Measurements from ENCODE around the gene NPTX1. TPM values are rescaled to one million over a fixed set of nuclear protein-coding genes. Genes with fewer than 3 reads are reported as not detected.

The NPTX1 gene
- total and polyA plus RNA-seq, 2 of the 13 experiments (the other 11 are each of a cell fraction or from before 2014, with no cell fraction given): 0.01 TPM; not detected in 1

DNA sequence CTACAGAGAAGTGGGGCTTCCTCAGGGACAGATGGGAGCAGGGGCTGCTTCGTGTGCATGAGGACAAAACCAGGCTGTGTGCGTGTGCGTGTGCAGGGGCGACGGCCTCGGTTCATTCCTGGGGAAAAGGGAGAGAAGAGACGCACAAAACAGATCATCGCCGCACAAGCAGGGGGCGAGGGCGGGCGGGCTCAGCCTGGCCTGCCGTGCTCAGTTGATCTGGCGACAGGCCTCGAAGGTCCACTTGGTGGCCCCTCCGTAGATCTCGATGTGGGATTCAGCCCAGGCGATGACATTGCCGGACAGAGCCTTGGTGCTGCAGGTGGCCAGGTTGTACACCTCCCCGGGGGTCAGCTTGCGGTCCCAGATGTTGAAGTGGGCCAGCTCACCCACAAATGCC lies 5.8 kb downstream of the NPTX1 start (continued):
- TF ChIP-seq, protein P1, sequence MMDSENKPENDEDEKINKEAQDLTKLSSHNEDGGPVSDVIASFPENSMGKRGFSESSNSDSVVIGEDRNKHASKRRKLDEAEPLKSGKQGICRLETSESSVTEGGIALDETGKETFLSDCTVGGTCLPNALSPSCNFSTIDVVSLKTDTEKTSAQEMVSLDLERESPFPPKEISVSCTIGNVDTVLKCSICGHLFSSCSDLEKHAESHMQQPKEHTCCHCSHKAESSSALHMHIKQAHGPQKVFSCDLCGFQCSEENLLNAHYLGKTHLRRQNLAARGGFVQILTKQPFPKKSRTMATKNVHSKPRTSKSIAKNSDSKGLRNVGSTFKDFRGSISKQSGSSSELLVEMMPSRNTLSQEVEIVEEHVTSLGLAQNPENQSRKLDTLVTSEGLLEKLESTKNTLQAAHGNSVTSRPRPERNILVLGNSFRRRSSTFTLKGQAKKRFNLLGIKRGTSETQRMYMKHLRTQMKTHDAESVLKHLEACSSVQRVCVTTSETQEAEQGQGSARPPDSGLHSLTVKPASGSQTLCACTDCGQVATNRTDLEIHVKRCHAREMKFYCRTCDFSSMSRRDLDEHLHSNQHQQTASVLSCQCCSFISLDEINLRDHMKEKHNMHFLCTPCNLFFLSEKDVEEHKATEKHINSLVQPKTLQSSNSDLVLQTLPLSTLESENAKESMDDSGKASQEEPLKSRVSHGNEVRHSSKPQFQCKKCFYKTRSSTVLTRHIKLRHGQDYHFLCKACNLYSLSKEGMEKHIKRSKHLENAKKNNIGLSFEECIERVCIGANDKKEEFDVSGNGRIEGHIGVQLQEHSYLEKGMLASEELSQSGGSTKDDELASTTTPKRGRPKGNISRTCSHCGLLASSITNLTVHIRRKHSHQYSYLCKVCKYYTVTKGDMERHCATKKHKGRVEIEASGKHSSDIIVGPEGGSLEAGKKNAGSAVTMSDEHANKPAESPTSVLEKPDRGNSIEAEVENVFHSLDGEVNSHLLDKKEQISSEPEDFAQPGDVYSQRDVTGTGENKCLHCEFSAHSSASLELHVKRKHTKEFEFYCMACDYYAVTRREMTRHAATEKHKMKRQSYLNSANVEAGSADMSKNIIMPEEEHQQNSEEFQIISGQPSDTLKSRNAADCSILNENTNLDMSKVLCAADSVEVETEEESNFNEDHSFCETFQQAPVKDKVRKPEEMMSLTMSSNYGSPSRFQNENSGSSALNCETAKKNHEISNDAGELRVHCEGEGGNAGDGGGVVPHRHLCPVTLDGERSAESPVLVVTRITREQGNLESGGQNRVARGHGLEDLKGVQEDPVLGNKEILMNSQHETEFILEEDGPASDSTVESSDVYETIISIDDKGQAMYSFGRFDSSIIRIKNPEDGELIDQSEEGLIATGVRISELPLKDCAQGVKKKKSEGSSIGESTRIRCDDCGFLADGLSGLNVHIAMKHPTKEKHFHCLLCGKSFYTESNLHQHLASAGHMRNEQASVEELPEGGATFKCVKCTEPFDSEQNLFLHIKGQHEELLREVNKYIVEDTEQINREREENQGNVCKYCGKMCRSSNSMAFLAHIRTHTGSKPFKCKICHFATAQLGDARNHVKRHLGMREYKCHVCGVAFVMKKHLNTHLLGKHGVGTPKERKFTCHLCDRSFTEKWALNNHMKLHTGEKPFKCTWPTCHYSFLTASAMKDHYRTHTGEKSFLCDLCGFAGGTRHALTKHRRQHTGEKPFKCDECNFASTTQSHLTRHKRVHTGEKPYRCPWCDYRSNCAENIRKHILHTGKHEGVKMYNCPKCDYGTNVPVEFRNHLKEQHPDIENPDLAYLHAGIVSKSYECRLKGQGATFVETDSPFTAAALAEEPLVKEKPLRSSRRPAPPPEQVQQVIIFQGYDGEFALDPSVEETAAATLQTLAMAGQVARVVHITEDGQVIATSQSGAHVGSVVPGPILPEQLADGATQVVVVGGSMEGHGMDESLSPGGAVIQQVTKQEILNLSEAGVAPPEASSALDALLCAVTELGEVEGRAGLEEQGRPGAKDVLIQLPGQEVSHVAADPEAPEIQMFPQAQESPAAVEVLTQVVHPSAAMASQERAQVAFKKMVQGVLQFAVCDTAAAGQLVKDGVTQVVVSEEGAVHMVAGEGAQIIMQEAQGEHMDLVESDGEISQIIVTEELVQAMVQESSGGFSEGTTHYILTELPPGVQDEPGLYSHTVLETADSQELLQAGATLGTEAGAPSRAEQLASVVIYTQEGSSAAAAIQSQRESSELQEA (CRISPR knock-in tag; IDR thresholded peaks at IDR 0.05; ENCODE audit: not compliant biosample characterization): no peak

DNA sequence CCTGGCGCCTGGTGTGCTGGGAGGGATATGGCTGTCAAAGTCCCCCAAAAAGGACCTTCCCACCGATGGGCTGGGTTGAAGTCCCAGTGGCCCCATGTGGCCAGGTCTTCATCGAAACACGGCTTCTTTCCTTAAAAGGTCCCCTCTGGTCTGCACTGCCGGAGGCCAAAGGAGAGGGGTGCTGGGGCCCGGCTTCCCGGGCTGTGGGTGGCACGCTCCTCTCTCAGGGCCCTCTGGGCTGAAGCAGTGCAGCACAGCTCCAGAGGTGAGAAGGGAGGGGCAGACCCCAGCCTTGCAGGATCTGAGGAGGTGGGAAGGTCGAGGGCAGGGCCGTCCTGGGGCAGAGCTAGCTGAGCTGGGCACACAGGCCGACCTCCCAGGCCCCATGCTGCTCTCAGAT lies 6.7 kb downstream of the NPTX1 start:
- whole genome bisulfite sequencing (ENCODE audit: low lambda C conversion rate): 53% methylated on average over 8 of the region's 11 CpGs
- intact Hi-C loops (cut with micrococcal nuclease; ENCODE audit: unreplicated experiment): no loop called here
- Histone ChIP-seq H3K27ac (ENCODE audit: extremely low read length, insufficient read depth, low read length) (no peak overlapping the region), H3K4me3 (replicated peaks in 1 of 3; ENCODE audit: insufficient read depth in 1 of 3, low read depth in 2 of 3, low read length in 3 of 3) (no peak overlapping the region), H3K4me1 (ENCODE audit: insufficient read depth, low read length) (peaks cover under 1% of the 10 kb centered on the region; the same call in 1 of the 2 replicates), H3K79me2 (ENCODE audit: insufficient read depth, low read length) (no peaks in the 10 kb centered on the region), H3K9me3 (ENCODE audit: low read length) (no peaks in the 10 kb centered on the region), H4K20me1 (ENCODE audit: insufficient read depth, low read length) (peaks cover 10% of the 10 kb centered on the region; the same call in 1 of the 2 replicates), H3K27me3 (ENCODE audit: control insufficient read depth in 1 of 2, insufficient read depth in 2 of 2, low read length in 2 of 2) (peaks cover 53 to 99% of the 10 kb centered on the region in 2 experiments), H2AFZ (ENCODE audit: low read length) (no peak overlapping the region), H3K4me2 (ENCODE audit: low read depth, low read length) (no peak overlapping the region), H3K36me3 (replicated peaks in 1 of 2; ENCODE audit: control insufficient read depth in 1 of 2, insufficient read depth in 2 of 2, low read length in 2 of 2) (no peaks in the 10 kb centered on the region), H3K9ac (ENCODE audit: insufficient read depth, low read depth, low read length) (no peak overlapping the region)
- no peak for DNase-seq (ENCODE audit: low spot score)
- no peak for ATAC-seq
- CTCF ChIA-PET (ENCODE audit: low intra/inter-chr PET ratio, low total read pairs): no interaction called here
- in situ Hi-C loops (cut with HindIII; ENCODE audit: extremely low pct_ligation_motif_present, low pct_unique_long_range_greater_than_20kb): no loop called here
- FAIRE-seq: no peak
- no TSS peak for BruUV-seq (replicated peaks)
- POLR2A ChIA-PET: no interaction called here
- TF ChIP-seq, protein P2, sequence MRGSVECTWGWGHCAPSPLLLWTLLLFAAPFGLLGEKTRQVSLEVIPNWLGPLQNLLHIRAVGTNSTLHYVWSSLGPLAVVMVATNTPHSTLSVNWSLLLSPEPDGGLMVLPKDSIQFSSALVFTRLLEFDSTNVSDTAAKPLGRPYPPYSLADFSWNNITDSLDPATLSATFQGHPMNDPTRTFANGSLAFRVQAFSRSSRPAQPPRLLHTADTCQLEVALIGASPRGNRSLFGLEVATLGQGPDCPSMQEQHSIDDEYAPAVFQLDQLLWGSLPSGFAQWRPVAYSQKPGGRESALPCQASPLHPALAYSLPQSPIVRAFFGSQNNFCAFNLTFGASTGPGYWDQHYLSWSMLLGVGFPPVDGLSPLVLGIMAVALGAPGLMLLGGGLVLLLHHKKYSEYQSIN (CRISPR knock-in tag; IDR thresholded peaks at IDR 0.05; ENCODE audit: borderline replicate concordance): no peak
- TF ChIP-seq ZNF570 (CRISPR knock-in tag; IDR thresholded peaks at IDR 0.05; ENCODE audit: borderline replicate concordance): no peak
- TF ChIP-seq SUZ12 (IDR thresholded peaks at IDR 0.05; ENCODE audit: low read depth, low read length): no peak
- TF ChIP-seq, protein P3, sequence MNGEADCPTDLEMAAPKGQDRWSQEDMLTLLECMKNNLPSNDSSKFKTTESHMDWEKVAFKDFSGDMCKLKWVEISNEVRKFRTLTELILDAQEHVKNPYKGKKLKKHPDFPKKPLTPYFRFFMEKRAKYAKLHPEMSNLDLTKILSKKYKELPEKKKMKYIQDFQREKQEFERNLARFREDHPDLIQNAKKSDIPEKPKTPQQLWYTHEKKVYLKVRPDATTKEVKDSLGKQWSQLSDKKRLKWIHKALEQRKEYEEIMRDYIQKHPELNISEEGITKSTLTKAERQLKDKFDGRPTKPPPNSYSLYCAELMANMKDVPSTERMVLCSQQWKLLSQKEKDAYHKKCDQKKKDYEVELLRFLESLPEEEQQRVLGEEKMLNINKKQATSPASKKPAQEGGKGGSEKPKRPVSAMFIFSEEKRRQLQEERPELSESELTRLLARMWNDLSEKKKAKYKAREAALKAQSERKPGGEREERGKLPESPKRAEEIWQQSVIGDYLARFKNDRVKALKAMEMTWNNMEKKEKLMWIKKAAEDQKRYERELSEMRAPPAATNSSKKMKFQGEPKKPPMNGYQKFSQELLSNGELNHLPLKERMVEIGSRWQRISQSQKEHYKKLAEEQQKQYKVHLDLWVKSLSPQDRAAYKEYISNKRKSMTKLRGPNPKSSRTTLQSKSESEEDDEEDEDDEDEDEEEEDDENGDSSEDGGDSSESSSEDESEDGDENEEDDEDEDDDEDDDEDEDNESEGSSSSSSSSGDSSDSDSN (CRISPR knock-in tag; IDR thresholded peaks at IDR 0.05): peak; percentile 26; the same call in 1 of the 2 replicates
- TF ChIP-seq AGO2 (optimal IDR thresholded peaks at IDR 0.05; ENCODE audit: low read depth, low read length): no peak
- no peak for TF ChIP-seq SP4 (CRISPR knock-in tag; IDR thresholded peaks at IDR 0.05)
